ENCODE data around the gene MAN1A1. TPM values are rescaled to one million over a fixed set of nuclear protein-coding genes. Genes with fewer than 3 reads are reported as not detected.
"Not testable (repeated sequence)": the region's sequence is repeated elsewhere in the genome, so short reads cannot be mapped to it uniquely, and the experiment has no call there.

Gene MAN1A1
- total and polyA plus RNA-seq, 2 of the 4 experiments (the other 2 are of a cell fraction) = 5.9 to 6.4 TPM

DNA sequence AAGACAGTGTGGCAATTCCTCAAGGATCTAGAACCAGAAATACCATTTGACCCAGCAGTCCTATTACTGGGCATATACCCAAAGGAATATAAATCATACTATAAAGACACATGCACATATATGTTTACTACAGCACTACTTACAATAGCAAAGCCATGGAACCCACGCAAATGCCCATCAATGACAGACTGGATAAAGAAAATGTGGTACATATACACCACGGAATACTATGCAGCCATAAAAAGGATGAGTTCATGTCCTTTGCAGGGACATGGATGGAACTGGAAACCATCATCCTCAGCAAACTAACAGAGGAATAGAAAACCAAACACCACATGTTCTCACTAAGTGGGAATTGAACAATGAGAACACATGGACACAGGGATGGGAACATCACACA is 180.2 kb downstream of the MAN1A1 start:
- H2AFZ ChIP-seq (replicated peaks; ENCODE audit: low read length, poor library complexity); H2BK120ac ChIP-seq (ENCODE audit: low read depth, low read length); in situ Hi-C loops (cut with MboI; ENCODE audit: low sequenced_read_pairs); CTCF ChIA-PET; H3K18ac ChIP-seq (ENCODE audit: low read depth, low read length); dilution Hi-C loops (cut with HindIII; ENCODE audit: low sequenced_read_pairs, unreplicated experiment); H3K9me1 ChIP-seq (ENCODE audit: insufficient read depth, low read length); H3K14ac ChIP-seq (replicated peaks; ENCODE audit: low read depth, low read length); H3K9ac ChIP-seq (ENCODE audit: low read depth, low read length); H3K4me1 ChIP-seq (ENCODE audit: control insufficient read depth, insufficient read depth, low read length); H2BK20ac ChIP-seq (ENCODE audit: low read depth, low read length); DNase-seq; H4K20me1 ChIP-seq (ENCODE audit: insufficient read depth, low read length); H3K23ac ChIP-seq (ENCODE audit: low read depth, low read length); POLR2A ChIA-PET (ENCODE audit: unreplicated experiment); H2BK5ac ChIP-seq (ENCODE audit: low read depth, low read length, poor library complexity, severe bottlenecking); H3K9me3 ChIP-seq (ENCODE audit: control insufficient read depth, insufficient read depth, low read length); H4K91ac ChIP-seq (ENCODE audit: insufficient read depth, low read depth, low read length); H3K4me2 ChIP-seq (ENCODE audit: low read depth, low read length); H4K8ac ChIP-seq (ENCODE audit: low read depth in 2 of 2, low read length in 2 of 2); H3K36me3 ChIP-seq (ENCODE audit: control insufficient read depth, insufficient read depth, low read length); H2AK9ac ChIP-seq (replicated peaks; ENCODE audit: low read depth, low read length, poor library complexity); BruUV-seq (replicated peaks); intact Hi-C loops (cut with micrococcal nuclease); H2BK15ac ChIP-seq (ENCODE audit: low read depth, low read length); H3K4me3 ChIP-seq (ENCODE audit: insufficient read depth, low read depth, low read length); H3K27me3 ChIP-seq (ENCODE audit: control insufficient read depth, insufficient read depth, low read length); H3K27ac ChIP-seq (ENCODE audit: insufficient read depth, low read length); H4K5ac ChIP-seq (ENCODE audit: low read depth, low read length); H2AK5ac ChIP-seq (ENCODE audit: low read depth, low read length); ATAC-seq (ENCODE audit: low read depth); H3K56ac ChIP-seq (ENCODE audit: extremely low read depth, insufficient read depth, low read length); H3K79me1 ChIP-seq (ENCODE audit: low read depth in 1 of 2, low read length in 2 of 2); H3K4ac ChIP-seq (ENCODE audit: low read depth, low read length): not testable (repeated sequence)
- whole genome bisulfite sequencing, 2 experiments (ENCODE audit: extremely low coverage in 2 of 2, insufficient read length in 1 of 2) = no CpG with 5 or more reads among the region's 2 CpGs
